Testis (tissue), 3 donors: Measurements from ENCODE around the gene DAP. TPM values are rescaled to one million over a fixed set of nuclear protein-coding genes. Genes with fewer than 3 reads are reported as not detected.

ENCODE experiments used
- DNase-seq: peaks from one replicate; pipeline ENCODE4 v3.0.0-alpha.2; 2019
- H3K27ac ChIP-seq, 2 donors: fragments of 200-600 bp; sonication (generic); one replicate each; pipeline ENCODE4 v1.5.1; 2019
- H3K27me3 ChIP-seq: fragments of 200-600 bp; sonication (generic); one replicate; pipeline ENCODE4 v1.5.1; 2019
- H3K36me3 ChIP-seq: fragments of 200-600 bp; sonication (generic); one replicate; pipeline ENCODE4 v1.5.1; 2017; ENCODE audit warnings: low read depth; ENCODE audit errors: missing control alignments
- H3K4me1 ChIP-seq: fragments of 200-600 bp; sonication (generic); one replicate; pipeline ENCODE4 v1.5.1; 2019
- H3K4me3 ChIP-seq, 2 donors: fragments of 200-600 bp; sonication (generic); one replicate each; pipeline ENCODE4 v1.5.1; 2017 to 2019
- H3K9me3 ChIP-seq: fragments of 200-600 bp; sonication (generic); one replicate; pipeline ENCODE4 v1.5.1; 2017
- POLR2A ChIP-seq: fragments of 450-650 bp; IDR thresholded peaks from one replicate; pipeline ENCODE4 v1.6.1; 2017; ENCODE audit warnings: antibody characterized with exemption, mild to moderate bottlenecking, moderate library complexity
- WGBS, 2 donors: methylation state at CpG; one replicate each; pipeline ENCODE4 v1.1.5; 2018; 5-methylcytosine and 5-hydroxymethylcytosine counted together
- intact Hi-C: fragments of 100-400 bp; cut with DNase I; formaldehyde crosslinking; loops from one replicate; pipeline ENCODE4 v1.15.1; 2023; ENCODE audit warnings: low total_unique reads
- polyA plus RNA-seq: library from polyadenylated mRNA; stranded (reverse); fragments of 350-450 nt; fragmentation: Illumina TruSeq; extraction: RNeasy Lipid Tissue Mini Kit (QIAGEN cat#74804); gene quantifications from one replicate; pipeline ENCODE4 v1.2.3, GENCODE V29; 2014; ENCODE audit warnings: low read depth, low replicate concordance; ENCODE audit not compliant: insufficient read depth
- total RNA-seq, 2 donors: library from RNA; depleted of rRNA; stranded (reverse); fragments of >200 nt; gene quantifications; one replicate each; pipeline ENCODE4 v1.2.3, GENCODE V29; 2016
- TF ChIP-seq, protein P1 (sequence below), 3 experiments: fragments of 450-650 bp in 2 of 3; fragments of 200-600 bp in 1 of 3; sonication (generic) in 1 of 3; IDR thresholded peaks; one replicate each; pipeline ENCODE4 v1.5.1; 2016 to 2019; ENCODE audit warnings: antibody characterized with exemption in 3 of 3, mild to moderate bottlenecking in 2 of 3, moderate library complexity in 1 of 3

Gene DAP
- total and polyA plus RNA-seq, 3 donors from 2014 or later, result 46.3 to 92.2 (median 48.1) TPM

DNA sequence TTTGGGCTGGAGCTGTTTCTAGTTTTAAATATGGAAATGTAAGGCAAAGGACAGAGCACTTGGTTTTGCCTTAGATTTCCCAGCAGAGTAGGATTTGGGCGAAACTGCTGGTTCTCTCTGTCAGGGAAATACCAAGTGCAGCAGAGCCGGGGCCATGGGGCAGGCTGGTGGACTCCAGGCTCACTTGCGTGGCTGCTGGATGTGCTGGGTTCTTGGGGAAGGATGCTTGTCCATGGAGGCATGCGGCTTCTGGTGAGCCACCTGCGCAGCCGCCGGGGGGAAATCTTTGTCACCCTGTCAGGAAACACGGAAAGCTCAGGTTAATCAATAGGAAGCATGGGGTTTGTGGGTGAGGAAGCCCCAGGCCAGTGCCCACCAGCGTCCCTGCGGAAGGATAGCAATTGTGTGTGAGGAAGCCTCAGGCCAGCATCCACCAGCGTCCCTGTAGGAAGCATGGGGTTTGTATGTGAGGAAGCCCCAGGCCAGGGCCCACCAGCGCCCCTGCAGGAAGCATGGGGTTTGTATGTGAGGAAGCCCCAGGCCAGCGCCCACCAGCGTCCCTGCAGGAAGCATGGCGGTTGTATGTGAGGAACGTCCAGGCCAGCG is 80.1 kb downstream of the DAP start:
- no peaks in the 10 kb centered on the region for H3K27me3 ChIP-seq
- WGBS, 2 donors, result 94% methylated on average over 10 to 17 of the region's 17 CpGs
- no peak overlapping the region for H3K4me3 ChIP-seq
- no peaks in the 10 kb centered on the region for H3K4me1 ChIP-seq
- H3K9me3 ChIP-seq, result no peaks in the 10 kb centered on the region
- TF ChIP-seq, protein P1, sequence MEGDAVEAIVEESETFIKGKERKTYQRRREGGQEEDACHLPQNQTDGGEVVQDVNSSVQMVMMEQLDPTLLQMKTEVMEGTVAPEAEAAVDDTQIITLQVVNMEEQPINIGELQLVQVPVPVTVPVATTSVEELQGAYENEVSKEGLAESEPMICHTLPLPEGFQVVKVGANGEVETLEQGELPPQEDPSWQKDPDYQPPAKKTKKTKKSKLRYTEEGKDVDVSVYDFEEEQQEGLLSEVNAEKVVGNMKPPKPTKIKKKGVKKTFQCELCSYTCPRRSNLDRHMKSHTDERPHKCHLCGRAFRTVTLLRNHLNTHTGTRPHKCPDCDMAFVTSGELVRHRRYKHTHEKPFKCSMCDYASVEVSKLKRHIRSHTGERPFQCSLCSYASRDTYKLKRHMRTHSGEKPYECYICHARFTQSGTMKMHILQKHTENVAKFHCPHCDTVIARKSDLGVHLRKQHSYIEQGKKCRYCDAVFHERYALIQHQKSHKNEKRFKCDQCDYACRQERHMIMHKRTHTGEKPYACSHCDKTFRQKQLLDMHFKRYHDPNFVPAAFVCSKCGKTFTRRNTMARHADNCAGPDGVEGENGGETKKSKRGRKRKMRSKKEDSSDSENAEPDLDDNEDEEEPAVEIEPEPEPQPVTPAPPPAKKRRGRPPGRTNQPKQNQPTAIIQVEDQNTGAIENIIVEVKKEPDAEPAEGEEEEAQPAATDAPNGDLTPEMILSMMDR (IDR thresholded peaks at IDR 0.05), result no peak
- TF ChIP-seq POLR2A, result no peak
- DNase-seq, result no peak
- H3K36me3 ChIP-seq, result no peaks in the 10 kb centered on the region
- H3K27ac ChIP-seq, result no peak overlapping the region
- intact Hi-C loops, result no loop called here

DNA sequence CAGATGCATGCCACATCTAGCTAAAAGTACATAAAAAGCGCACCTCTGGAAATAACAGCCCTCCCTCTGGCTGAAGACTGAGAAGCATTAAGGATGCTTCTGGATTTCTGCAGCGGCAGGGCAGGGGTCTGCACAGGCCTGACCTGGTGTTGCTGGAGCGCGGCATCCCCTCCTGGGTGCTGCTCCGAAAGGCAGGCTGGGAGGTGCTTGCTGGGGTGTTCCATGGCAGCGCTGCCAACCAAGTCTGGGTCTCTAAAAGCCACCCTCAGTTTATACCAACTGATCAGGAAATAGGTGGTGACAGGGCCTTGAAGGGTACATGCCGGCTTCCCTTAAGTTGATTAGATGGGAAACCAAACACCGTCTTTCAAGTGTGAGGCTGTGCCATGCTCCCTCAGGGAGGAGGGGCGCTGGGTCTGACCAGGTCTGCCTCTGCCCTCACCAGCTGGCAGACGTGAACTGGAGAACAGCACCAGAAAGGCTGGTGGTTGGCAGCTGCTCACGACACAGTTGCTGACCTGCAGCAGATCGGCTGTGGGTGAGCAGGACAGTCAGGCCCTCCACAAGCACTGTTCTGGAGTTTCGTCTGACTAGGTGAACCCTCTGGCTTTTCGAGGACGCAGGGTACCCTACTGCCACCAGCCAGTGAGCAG is 81.6 kb downstream of the DAP start:
- no peak for DNase-seq
- WGBS, 2 donors, result 85 to 93% methylated on average over 12 to 15 of the region's 15 CpGs
- Histone ChIP-seq H3K9me3 (no peaks in the 10 kb centered on the region), H3K27ac (no peak overlapping the region), H3K4me3 (no peak overlapping the region), H3K27me3 (no peaks in the 10 kb centered on the region), H3K36me3 (no peaks in the 10 kb centered on the region), H3K4me1 (no peaks in the 10 kb centered on the region)
- intact Hi-C loops, result no loop called here
- TF ChIP-seq, protein P1 (IDR thresholded peaks at IDR 0.05), result no peak
- TF ChIP-seq POLR2A, result no peak

DNA sequence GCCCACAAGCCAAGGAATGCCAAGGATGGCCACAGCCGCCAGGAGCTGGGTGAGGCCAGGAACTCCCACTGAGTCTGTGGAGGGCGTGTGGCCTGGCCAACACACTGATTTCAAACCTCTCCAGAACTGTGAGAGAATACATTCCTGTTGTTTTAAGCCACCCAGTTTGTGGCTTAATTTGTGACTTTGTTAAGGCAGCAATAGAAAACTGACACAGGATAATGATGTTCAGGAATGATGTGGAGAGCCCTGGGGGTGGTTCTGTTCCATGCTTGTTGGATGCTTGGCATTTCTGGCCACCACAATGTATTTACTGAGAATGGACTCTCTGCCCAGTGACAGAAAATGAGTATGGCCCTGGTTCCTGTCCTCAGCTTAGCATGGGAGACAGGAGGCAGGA is 82.8 kb downstream of the DAP start:
- intact Hi-C loops, result no loop called here
- Histone ChIP-seq H3K36me3 (no peaks in the 10 kb centered on the region), H3K4me1 (no peaks in the 10 kb centered on the region), H3K9me3 (no peaks in the 10 kb centered on the region), H3K27ac (no peak overlapping the region), H3K4me3 (no peak overlapping the region), H3K27me3 (no peaks in the 10 kb centered on the region)
- DNase-seq, result no peak
- TF ChIP-seq POLR2A, result no peak
- TF ChIP-seq, protein P1 (IDR thresholded peaks at IDR 0.05), result no peak
- 87 to 95% methylated on average over 2 of the region's 2 CpGs for WGBS, 2 donors

DNA sequence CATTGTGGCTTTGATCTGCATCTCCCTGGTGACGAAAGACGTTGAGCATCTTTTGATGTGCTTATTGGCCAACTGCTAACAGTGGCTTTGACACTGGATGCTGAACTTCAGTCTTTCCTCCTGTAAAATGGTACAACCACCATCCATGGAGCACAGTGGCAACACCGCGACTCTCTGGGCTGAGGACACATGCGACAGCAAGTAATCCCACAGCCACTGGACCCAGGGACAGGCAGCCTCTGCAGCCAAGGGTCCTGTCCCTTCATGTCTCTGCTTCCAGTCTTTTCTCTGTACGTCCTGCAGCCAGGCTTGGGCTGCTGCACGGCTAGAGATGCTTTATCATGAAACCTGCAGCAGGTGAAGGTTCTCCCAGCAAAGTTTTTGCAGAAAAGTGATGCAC is 83.5 kb downstream of the DAP start:
- Histone ChIP-seq H3K4me3 (no peak overlapping the region), H3K27ac (no peak overlapping the region), H3K27me3 (no peaks in the 10 kb centered on the region), H3K9me3 (no peaks in the 10 kb centered on the region), H3K4me1 (no peaks in the 10 kb centered on the region), H3K36me3 (no peaks in the 10 kb centered on the region)
- WGBS, 2 donors, result 91 to 96% methylated on average over 7 of the region's 7 CpGs
- no peak for TF ChIP-seq POLR2A
- DNase-seq, result no peak
- intact Hi-C loops, result no loop called here

DNA sequence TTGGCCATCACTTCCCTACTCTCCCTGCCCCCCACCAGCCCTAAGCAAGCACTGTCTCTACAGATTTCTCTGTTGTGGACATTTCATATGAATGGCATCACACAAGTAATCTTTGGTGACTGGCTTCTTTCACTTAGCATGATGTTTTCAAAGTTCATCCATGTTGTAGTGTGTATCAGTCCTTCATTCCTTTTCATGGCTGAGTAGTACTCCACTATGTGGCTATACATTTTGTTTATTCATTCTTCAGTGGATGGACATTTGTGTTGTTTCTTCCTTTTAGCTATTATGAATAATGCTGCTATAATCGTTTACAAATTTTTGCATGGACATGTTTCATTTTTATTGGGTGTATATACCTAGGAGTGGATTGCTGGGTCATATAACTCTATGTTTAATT is 84.1 kb downstream of the DAP start:
- no peak for DNase-seq
- Histone ChIP-seq H3K9me3 (no peaks in the 10 kb centered on the region), H3K36me3 (no peaks in the 10 kb centered on the region), H3K4me3 (no peak overlapping the region), H3K4me1 (no peaks in the 10 kb centered on the region), H3K27me3 (no peaks in the 10 kb centered on the region), H3K27ac (no peak overlapping the region)
- 71 to 88% methylated on average over 1 of the region's 1 CpG for WGBS, 2 donors
- TF ChIP-seq, protein P1 (IDR thresholded peaks at IDR 0.05), result no peak
- TF ChIP-seq POLR2A, result no peak
- intact Hi-C loops, result no loop called here
